Activated CD4-positive, alpha-beta memory T cell treated with anti-CD3 and anti-CD28 coated beads, Interleukin-2, amount 10 ng/mL, durations not matched to agents 7 days and 5 days (primary cell): ENCODE results near the gene CDC45. TPM values are rescaled to one million over a fixed set of nuclear protein-coding genes. Genes with fewer than 3 reads are reported as not detected.

ENCODE experiments used
- CTCF ChIA-PET: fragments of 350-600 bp; sonication (Branson Sonifier 250); formaldehyde crosslinking; loops from one replicate; lab custom pipeline; 2021; ENCODE audit warnings: antibody characterized with exemption, inconsistent platforms; lab: Charles Lee
- POLR2A ChIA-PET: fragments of 350-600 bp; sonication (Branson Sonifier 250); formaldehyde crosslinking; loops from one replicate; lab custom pipeline; 2021; ENCODE audit warnings: antibody characterized with exemption; lab: Charles Lee
- DNase-seq: peaks from one replicate; pipeline ENCODE4 v3.0.0-alpha.2; 2020
- H3K27ac Mint-ChIP-seq: one replicate; pipeline ENCODE4 v1.8.0; 2021; ENCODE audit warnings: mild to moderate bottlenecking, mixed read lengths
- H3K27me3 Mint-ChIP-seq: one replicate; pipeline ENCODE4 v1.8.0; 2021; ENCODE audit warnings: mixed read lengths
- H3K36me3 Mint-ChIP-seq: one replicate; pipeline ENCODE4 v1.8.0; 2021; ENCODE audit warnings: low read depth, mixed read lengths
- H3K4me1 Mint-ChIP-seq: one replicate; pipeline ENCODE4 v1.8.0; 2021; ENCODE audit warnings: mixed read lengths
- H3K4me3 Mint-ChIP-seq: one replicate; pipeline ENCODE4 v1.8.0; 2021; ENCODE audit warnings: mild to moderate bottlenecking, mixed read lengths
- H3K9me3 Mint-ChIP-seq: one replicate; pipeline ENCODE4 v1.8.0; 2021; ENCODE audit warnings: mixed read lengths
- total RNA-seq, 2 experiments: library from RNA; stranded (reverse); gene quantifications; one replicate each; pipeline ENCODE4 v1.2.3, GENCODE V29; 2021

Gene CDC45
- total RNA-seq, 2 experiments from 2014 or later, result 53.2 to 56.2 TPM

- Mint-ChIP-seq H3K36me3 (peaks cover 35% of the 10 kb centered on the region), H3K27me3 (no peaks in the 10 kb centered on the region), H3K4me1 (peaks cover 25% of the 10 kb centered on the region), H3K9me3 (no peaks in the 10 kb centered on the region), H3K4me3 (no peak overlapping the region), H3K27ac (no peak overlapping the region)
- ChIA-PET CTCF (interaction anchor here (1.1 to 1.8 kb wide), 2 partner anchors 128 to 358 kb away, joined by 3 to 8 read pairs; partner anchors contain the start of gene ESS2), POLR2A (interaction anchor here (0.9 to 1.1 kb wide), 2 partner anchors 8 to 23 kb away, joined by 3 read pairs; partner anchors contain the start of genes CDC45 and UFD1)
- no peak for DNase-seq
These were observed 22.3 kb downstream of the CDC45 start for GRCh38 chr22:19501897-19502447.

GRCh38 chr22:19503367-19503766, 23.6 kb downstream of the CDC45 start:
- H3K9me3 Mint-ChIP-seq, result no peaks in the 10 kb centered on the region
- H3K4me1 Mint-ChIP-seq, result peaks cover 25% of the 10 kb centered on the region
- peaks cover 31% of the 10 kb centered on the region for H3K36me3 Mint-ChIP-seq
- no peak overlapping the region for H3K27ac Mint-ChIP-seq
- CTCF ChIA-PET, result interaction anchor here (0.6 to 1.0 kb wide), 2 partner anchors 12 to 34 kb away, joined by 3 read pairs; no protein-coding TSS in a partner anchor
- POLR2A ChIA-PET, result no interaction called here
- H3K4me3 Mint-ChIP-seq, result no peak overlapping the region
- H3K27me3 Mint-ChIP-seq, result no peaks in the 10 kb centered on the region
- DNase-seq, result no peak

- CTCF ChIA-PET, result interaction anchor here (0.6 kb wide), 1 partner anchor 33 kb away, joined by 3 read pairs; no protein-coding TSS in a partner anchor
These were observed 24.1 kb downstream of the CDC45 start for GRCh38 chr22:19503869-19504268.

GRCh38 chr22:19504900-19505734, 25.4 kb downstream of the CDC45 start:
- DNase-seq, result peak; percentile 34
- CTCF ChIA-PET, result no interaction called here
- peaks cover 25% of the 10 kb centered on the region for H3K4me1 Mint-ChIP-seq
- H3K27me3 Mint-ChIP-seq, result no peaks in the 10 kb centered on the region
- POLR2A ChIA-PET, result interaction anchor here (0.9 kb wide), 1 partner anchor 19 kb away, joined by 3 read pairs; the partner anchor contains the start of gene CLDN5
- peaks cover 32% of the 10 kb centered on the region for H3K36me3 Mint-ChIP-seq
- peak overlapping the region; percentile 83 for H3K27ac Mint-ChIP-seq
- H3K9me3 Mint-ChIP-seq, result no peaks in the 10 kb centered on the region
- H3K4me3 Mint-ChIP-seq, result no peak overlapping the region

More at GRCh38 chr22:19503869-19504268, 24.1 kb downstream of the CDC45 start:
- no peak for DNase-seq
- H3K27ac Mint-ChIP-seq, result no peak overlapping the region
- no peaks in the 10 kb centered on the region for H3K9me3 Mint-ChIP-seq
- no peak overlapping the region for H3K4me3 Mint-ChIP-seq
- peaks cover 31% of the 10 kb centered on the region for H3K36me3 Mint-ChIP-seq
- POLR2A ChIA-PET, result no interaction called here
- no peaks in the 10 kb centered on the region for H3K27me3 Mint-ChIP-seq
- H3K4me1 Mint-ChIP-seq, result peaks cover 25% of the 10 kb centered on the region

DNA sequence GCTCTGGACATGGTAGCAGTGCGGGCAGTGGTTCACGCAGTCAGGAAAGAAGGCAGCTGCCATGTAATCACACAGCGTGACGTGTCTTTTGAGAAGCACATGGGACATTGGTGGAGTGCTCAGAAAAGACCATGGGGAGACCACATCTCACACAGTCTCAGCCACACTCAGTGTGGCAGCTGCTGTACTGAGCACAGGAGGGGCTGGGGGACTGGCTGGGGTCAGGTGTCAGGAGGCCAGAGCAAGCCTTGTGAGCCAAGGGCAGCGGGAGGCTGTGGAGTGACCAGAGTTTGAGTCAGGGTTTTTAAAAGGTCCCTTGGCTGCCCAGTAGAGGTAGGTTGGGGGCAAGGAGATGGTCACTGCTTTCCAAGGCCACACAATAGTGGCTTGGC, 26.0 kb downstream of the CDC45 start:
- no peaks in the 10 kb centered on the region for H3K27me3 Mint-ChIP-seq
- H3K27ac Mint-ChIP-seq, result peak overlapping the region; percentile 83
- no peak overlapping the region for H3K4me3 Mint-ChIP-seq
- peaks cover 28% of the 10 kb centered on the region for H3K36me3 Mint-ChIP-seq
- CTCF ChIA-PET, result no interaction called here
- no peaks in the 10 kb centered on the region for H3K9me3 Mint-ChIP-seq
- peaks cover 25% of the 10 kb centered on the region for H3K4me1 Mint-ChIP-seq
- POLR2A ChIA-PET, result interaction anchor here (0.9 kb wide), 1 partner anchor 18 kb away, joined by 3 read pairs; the partner anchor contains the start of gene CLDN5
- no peak for DNase-seq

- Mint-ChIP-seq H3K27me3 (no peaks in the 10 kb centered on the region), H3K36me3 (peaks cover 32% of the 10 kb centered on the region), H3K9me3 (no peaks in the 10 kb centered on the region), H3K27ac (peak overlapping the region; percentile 83), H3K4me1 (peaks cover 25% of the 10 kb centered on the region), H3K4me3 (no peak overlapping the region)
- ChIA-PET POLR2A (no interaction called here), CTCF (no interaction called here)
- DNase-seq, result no peak
These were observed 26.5 kb downstream of the CDC45 start for GRCh38 chr22:19506212-19506611.

GRCh38 chr22:19507534-19507861, 27.8 kb downstream of the CDC45 start:
- H3K36me3 Mint-ChIP-seq, result peaks cover 44% of the 10 kb centered on the region
- no peak overlapping the region for H3K4me3 Mint-ChIP-seq
- DNase-seq, result no peak
- ChIA-PET POLR2A (no interaction called here), CTCF (no interaction called here)
- peaks cover 25% of the 10 kb centered on the region for H3K4me1 Mint-ChIP-seq
- H3K27me3 Mint-ChIP-seq, result no peaks in the 10 kb centered on the region
- H3K27ac Mint-ChIP-seq, result no peak overlapping the region
- H3K9me3 Mint-ChIP-seq, result no peaks in the 10 kb centered on the region

GRCh38 chr22:19508024-19508776, 28.5 kb downstream of the CDC45 start:
- ChIA-PET POLR2A (no interaction called here), CTCF (no interaction called here)
- no peak for DNase-seq
- peaks cover 25% of the 10 kb centered on the region for H3K4me1 Mint-ChIP-seq
- no peak overlapping the region for H3K4me3 Mint-ChIP-seq
- H3K27ac Mint-ChIP-seq, result no peak overlapping the region
- H3K36me3 Mint-ChIP-seq, result peaks cover 50% of the 10 kb centered on the region
- H3K9me3 Mint-ChIP-seq, result no peaks in the 10 kb centered on the region
- H3K27me3 Mint-ChIP-seq, result no peaks in the 10 kb centered on the region

GRCh38 chr22:19509191-19509590, 29.5 kb downstream of the CDC45 start:
- Mint-ChIP-seq H3K9me3 (no peaks in the 10 kb centered on the region), H3K36me3 (peaks cover 52% of the 10 kb centered on the region), H3K27me3 (no peaks in the 10 kb centered on the region), H3K4me3 (no peak overlapping the region), H3K27ac (no peak overlapping the region), H3K4me1 (peaks cover 23% of the 10 kb centered on the region)
- ChIA-PET CTCF (interaction anchor here (1.1 kb wide), 1 partner anchor 121 kb away, joined by 5 read pairs; no protein-coding TSS in a partner anchor), POLR2A (interaction anchor here (0.8 kb wide), 1 partner anchor 62 kb away, joined by 3 read pairs; no protein-coding TSS in a partner anchor)
- no peak for DNase-seq

- CTCF ChIA-PET, result interaction anchor here (1.1 kb wide), 1 partner anchor 120 kb away, joined by 5 read pairs; no protein-coding TSS in a partner anchor
These were observed 30.2 kb downstream of the CDC45 start for GRCh38 chr22:19509923-19510322.

GRCh38 chr22:19510919-19511341, 31.2 kb downstream of the CDC45 start:
- peaks cover 5% of the 10 kb centered on the region for H3K4me1 Mint-ChIP-seq

More at GRCh38 chr22:19509923-19510322, 30.2 kb downstream of the CDC45 start:
- peaks cover 52% of the 10 kb centered on the region for H3K36me3 Mint-ChIP-seq
- no peaks in the 10 kb centered on the region for H3K9me3 Mint-ChIP-seq
- POLR2A ChIA-PET, result interaction anchor here (0.8 kb wide), 1 partner anchor 63 kb away, joined by 3 read pairs; no protein-coding TSS in a partner anchor
- H3K4me3 Mint-ChIP-seq, result no peak overlapping the region
- peaks cover 15% of the 10 kb centered on the region for H3K4me1 Mint-ChIP-seq
- no peak overlapping the region for H3K27ac Mint-ChIP-seq
- H3K27me3 Mint-ChIP-seq, result no peaks in the 10 kb centered on the region
- no peak for DNase-seq

DNA sequence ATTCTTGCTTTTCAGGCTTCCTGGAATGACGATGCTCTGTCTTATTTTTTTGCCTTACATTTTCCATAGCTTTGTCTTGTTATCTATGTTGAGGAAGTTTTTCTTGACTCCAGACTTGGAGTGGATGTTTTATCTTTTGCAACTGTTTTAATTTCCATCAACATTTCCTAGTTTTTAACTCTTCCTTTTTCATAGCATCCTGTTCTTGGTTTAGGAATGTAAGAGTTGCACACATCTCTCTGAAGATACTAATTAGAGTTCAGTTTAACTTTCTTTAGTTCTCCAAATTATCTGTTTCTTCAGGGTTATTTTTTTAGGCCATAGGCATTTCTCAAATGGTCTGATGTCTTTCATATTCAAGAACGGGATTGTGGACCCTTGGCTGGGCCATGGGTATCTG, 34.1 kb downstream of the CDC45 start:
- DNase-seq, result no peak
- Mint-ChIP-seq H3K27me3 (no peaks in the 10 kb centered on the region), H3K4me3 (no peak overlapping the region), H3K9me3 (no peaks in the 10 kb centered on the region), H3K36me3 (peaks cover 52% of the 10 kb centered on the region), H3K4me1 (no peaks in the 10 kb centered on the region), H3K27ac (no peak overlapping the region)
- ChIA-PET POLR2A (no interaction called here), CTCF (no interaction called here)

More at GRCh38 chr22:19510919-19511341, 31.2 kb downstream of the CDC45 start:
- H3K27me3 Mint-ChIP-seq, result no peaks in the 10 kb centered on the region
- no peak overlapping the region for H3K27ac Mint-ChIP-seq
- no peaks in the 10 kb centered on the region for H3K9me3 Mint-ChIP-seq
- H3K36me3 Mint-ChIP-seq, result peaks cover 54% of the 10 kb centered on the region
- no peak for DNase-seq
- POLR2A ChIA-PET, result no interaction called here
- no peak overlapping the region for H3K4me3 Mint-ChIP-seq
- CTCF ChIA-PET, result no interaction called here
